Cardiac muscle cell (in vitro differentiated cells and primary cell): ENCODE results near the gene KIF6. TPM values are rescaled to one million over a fixed set of nuclear protein-coding genes. Genes with fewer than 3 reads are reported as not detected.

ENCODE experiments used
- DNase-seq, 2 donors: peaks; one replicate each; pipeline versions ENCODE4 v3.0.0 to v3.0.0-alpha.2; 2010 to 2017; ENCODE audit warnings: low read depth in 1 of 2, low spot score in 1 of 2
- H3K27ac ChIP-seq: fragments of 200-600 bp; sonication (generic); 2 replicates; pipeline ENCODE4 v1.5.1; 2016
- H3K27me3 ChIP-seq: fragments of 200-600 bp; sonication (generic); 2 replicates; pipeline ENCODE4 v1.6.0; 2016; ENCODE audit warnings: control low read depth
- H3K36me3 ChIP-seq: fragments of 200-600 bp; sonication (generic); 2 replicates; pipeline ENCODE4 v1.5.1; 2016; ENCODE audit warnings: control low read depth
- H3K4me1 ChIP-seq: fragments of 200-600 bp; sonication (generic); 2 replicates; pipeline ENCODE4 v1.8.1; 2017; ENCODE audit warnings: low read depth, mild to moderate bottlenecking, mixed run types
- H3K4me3 ChIP-seq: fragments of 200-600 bp; sonication (generic); 2 replicates; pipeline ENCODE4 v1.5.1; 2016; ENCODE audit warnings: mild to moderate bottlenecking
- H3K9me3 ChIP-seq: fragments of 200-600 bp; sonication (generic); 2 replicates; pipeline ENCODE4 v1.5.1; 2017; ENCODE audit warnings: low read depth, mild to moderate bottlenecking, control low read depth
- CTCF ChIP-seq: IDR thresholded peaks from 2 replicates; pipeline ENCODE4 v1.5.1; 2012; ENCODE audit warnings: low read depth, mild to moderate bottlenecking, low read length
- polyA plus RNA-seq: library from polyadenylated mRNA; unstranded; fragments of >200 nt; fragmentation: Nextera tagmentation; extraction: Ambion mirVana; gene quantifications from 2 replicates; pipeline ENCODE4 v1.2.1, GENCODE V29; 2016
- total RNA-seq: library from RNA; depleted of rRNA; stranded (reverse); fragments of >200 nt; gene quantifications from 2 replicates; pipeline ENCODE4 v1.2.3, GENCODE V29; 2016

KIF6 gene
- total and polyA plus RNA-seq, 2 experiments from 2014 or later: 0.69 to 1.7 TPM

- Histone ChIP-seq H3K27ac (no peak overlapping the region), H3K4me1 (no peaks in the 10 kb centered on the region), H3K9me3 (no peaks in the 10 kb centered on the region), H3K27me3 (no peaks in the 10 kb centered on the region), H3K4me3 (no peak overlapping the region), H3K36me3 (no peaks in the 10 kb centered on the region)
- DNase-seq: no peak
- TF ChIP-seq CTCF: no peak
Observed at GRCh38 chr6:39558079-39558478, 167.1 kb downstream of the KIF6 start.

GRCh38 chr6:39555136-39555535 lies 170.1 kb downstream of the KIF6 start:
- Histone ChIP-seq H3K36me3 (no peaks in the 10 kb centered on the region), H3K27me3 (no peaks in the 10 kb centered on the region), H3K27ac (no peak overlapping the region), H3K4me1 (no peaks in the 10 kb centered on the region), H3K4me3 (no peak overlapping the region), H3K9me3 (no peaks in the 10 kb centered on the region)
- no peak for DNase-seq
- no peak for TF ChIP-seq CTCF

GRCh38 chr6:39553860-39554802 lies 171.1 kb downstream of the KIF6 start:
- Histone ChIP-seq H3K27me3 (no peaks in the 10 kb centered on the region), H3K27ac (no peak overlapping the region), H3K4me1 (no peaks in the 10 kb centered on the region), H3K9me3 (no peaks in the 10 kb centered on the region), H3K4me3 (no peak overlapping the region), H3K36me3 (no peaks in the 10 kb centered on the region)
- TF ChIP-seq CTCF: no peak
- peak; percentile 14 to 46 for DNase-seq

GRCh38 chr6:39553029-39553428 lies 172.2 kb downstream of the KIF6 start:
- H3K4me3 ChIP-seq: no peak overlapping the region
- DNase-seq: no peak
- no peaks in the 10 kb centered on the region for H3K36me3 ChIP-seq
- no peaks in the 10 kb centered on the region for H3K4me1 ChIP-seq
- no peaks in the 10 kb centered on the region for H3K9me3 ChIP-seq
- H3K27me3 ChIP-seq: no peaks in the 10 kb centered on the region
- TF ChIP-seq CTCF: no peak
- no peak overlapping the region for H3K27ac ChIP-seq

GRCh38 chr6:39550191-39550590 lies 175.0 kb downstream of the KIF6 start:
- H3K27ac ChIP-seq: no peak overlapping the region
- no peak for TF ChIP-seq CTCF
- no peaks in the 10 kb centered on the region for H3K9me3 ChIP-seq
- no peaks in the 10 kb centered on the region for H3K27me3 ChIP-seq
- DNase-seq: no peak
- H3K36me3 ChIP-seq: no peaks in the 10 kb centered on the region
- no peaks in the 10 kb centered on the region for H3K4me1 ChIP-seq
- H3K4me3 ChIP-seq: no peak overlapping the region
